AG10803 (cell line): ENCODE measurements around the gene PEF1.
A peak's percentile ranks its signal among the peaks of the same experiment; 100 is the strongest.

Experiments used
- DNase-seq: peaks from one replicate; pipeline ENCODE4 v3.0.0; 2010; ENCODE audit warnings: low read depth
- H3K4me3 ChIP-seq: 2 replicates; pipeline ENCODE4 v1.5.1; 2011; ENCODE audit warnings: mild to moderate bottlenecking, low read length, control low read depth
- CTCF ChIP-seq: conservative IDR thresholded peaks from 2 replicates; pipeline ENCODE4 v1.5.1; 2011; ENCODE audit warnings: mild to moderate bottlenecking, low read length, control low read depth, inconsistent platforms

Gene PEF1

GRCh38 chr1:31584869-31585735 is 59.6 kb downstream of the PEF1 start:
- no peak overlapping the region for H3K4me3 ChIP-seq
- DNase-seq = no peak
- no peak for TF ChIP-seq CTCF

- DNase-seq = no peak
- H3K4me3 ChIP-seq = no peak overlapping the region
- TF ChIP-seq CTCF = no peak
Observed at GRCh38 chr1:31583995-31584868, 60.4 kb downstream of the PEF1 start.

GRCh38 chr1:31583082-31583994 is 61.3 kb downstream of the PEF1 start:
- no peak for TF ChIP-seq CTCF
- H3K4me3 ChIP-seq = no peak overlapping the region
- no peak for DNase-seq

GRCh38 chr1:31581821-31582810 is 62.6 kb downstream of the PEF1 start:
- no peak overlapping the region for H3K4me3 ChIP-seq
- no peak for TF ChIP-seq CTCF
- DNase-seq = peak; percentile 54

GRCh38 chr1:31580891-31581603 is 63.6 kb downstream of the PEF1 start:
- TF ChIP-seq CTCF = no peak
- H3K4me3 ChIP-seq = no peak overlapping the region

More at GRCh38 chr1:31580891-31581603, 63.6 kb downstream of the PEF1 start:
- DNase-seq = no peak
